Measurements from ENCODE around the gene AGMO.

Gene AGMO

GRCh38 chr7:15515252-15515651, 46.6 kb downstream of the AGMO start:
- TF ChIP-seq CTCF (IDR thresholded peaks at IDR 0.05): no peak
- H3K27ac ChIP-seq: no peak overlapping the region
- H3K36me3 ChIP-seq: no peaks in the 10 kb centered on the region
- no peaks in the 10 kb centered on the region for H3K9me3 ChIP-seq
- H3K4me3 ChIP-seq (ENCODE audit: low read depth in 1 of 2, low read length in 1 of 2): no peak overlapping the region
- H3K27me3 ChIP-seq: no peaks in the 10 kb centered on the region
- H3K4me1 ChIP-seq (ENCODE audit: control insufficient read depth in 1 of 2, insufficient read depth in 1 of 2, low read depth in 1 of 2, low read length in 1 of 2): no peaks in the 10 kb centered on the region

GRCh38 chr7:15508258-15508657, 53.6 kb downstream of the AGMO start:
- H3K9me3 ChIP-seq: no peaks in the 10 kb centered on the region
- H3K4me3 ChIP-seq (ENCODE audit: low read depth in 1 of 2, low read length in 1 of 2): no peak overlapping the region
- no peaks in the 10 kb centered on the region for H3K27me3 ChIP-seq
- H3K4me1 ChIP-seq (ENCODE audit: control insufficient read depth in 1 of 2, insufficient read depth in 1 of 2, low read depth in 1 of 2, low read length in 1 of 2): no peaks in the 10 kb centered on the region
- no peak overlapping the region for H3K27ac ChIP-seq
- no peaks in the 10 kb centered on the region for H3K36me3 ChIP-seq
- no peak for TF ChIP-seq CTCF (IDR thresholded peaks at IDR 0.05)

GRCh38 chr7:15507708-15508107, 54.1 kb downstream of the AGMO start:
- no peak overlapping the region for H3K27ac ChIP-seq
- H3K9me3 ChIP-seq: no peaks in the 10 kb centered on the region
- no peaks in the 10 kb centered on the region for H3K4me1 ChIP-seq (ENCODE audit: control insufficient read depth in 1 of 2, insufficient read depth in 1 of 2, low read depth in 1 of 2, low read length in 1 of 2)
- H3K36me3 ChIP-seq: no peaks in the 10 kb centered on the region
- no peak for TF ChIP-seq CTCF (IDR thresholded peaks at IDR 0.05)
- no peak overlapping the region for H3K4me3 ChIP-seq (ENCODE audit: low read depth in 1 of 2, low read length in 1 of 2)
- H3K27me3 ChIP-seq: no peaks in the 10 kb centered on the region

- Histone ChIP-seq H3K9me3 (no peaks in the 10 kb centered on the region), H3K4me1 (ENCODE audit: control insufficient read depth in 1 of 2, insufficient read depth in 1 of 2, low read depth in 1 of 2, low read length in 1 of 2) (no peaks in the 10 kb centered on the region), H3K27ac (no peak overlapping the region), H3K36me3 (no peaks in the 10 kb centered on the region), H3K4me3 (ENCODE audit: low read depth in 1 of 2, low read length in 1 of 2) (no peak overlapping the region), H3K27me3 (no peaks in the 10 kb centered on the region)
- TF ChIP-seq CTCF (IDR thresholded peaks at IDR 0.05): no peak
Observed at GRCh38 chr7:15507171-15507570, 54.6 kb downstream of the AGMO start.

GRCh38 chr7:15505761-15506160, 56.1 kb downstream of the AGMO start:
- TF ChIP-seq CTCF (IDR thresholded peaks at IDR 0.05): no peak
- no peak overlapping the region for H3K4me3 ChIP-seq (ENCODE audit: low read depth in 1 of 2, low read length in 1 of 2)
- no peak overlapping the region for H3K27ac ChIP-seq

GRCh38 chr7:15504351-15504750, 57.5 kb downstream of the AGMO start:
- no peaks in the 10 kb centered on the region for H3K9me3 ChIP-seq
- no peaks in the 10 kb centered on the region for H3K27me3 ChIP-seq
- TF ChIP-seq CTCF (IDR thresholded peaks at IDR 0.05): no peak
- no peak overlapping the region for H3K4me3 ChIP-seq (ENCODE audit: low read depth in 1 of 2, low read length in 1 of 2)
- H3K4me1 ChIP-seq (ENCODE audit: control insufficient read depth in 1 of 2, insufficient read depth in 1 of 2, low read depth in 1 of 2, low read length in 1 of 2): no peaks in the 10 kb centered on the region
- H3K27ac ChIP-seq: no peak overlapping the region
- no peaks in the 10 kb centered on the region for H3K36me3 ChIP-seq

More at GRCh38 chr7:15505761-15506160, 56.1 kb downstream of the AGMO start:
- Histone ChIP-seq H3K36me3 (no peaks in the 10 kb centered on the region), H3K9me3 (no peaks in the 10 kb centered on the region), H3K27me3 (no peaks in the 10 kb centered on the region), H3K4me1 (ENCODE audit: control insufficient read depth in 1 of 2, insufficient read depth in 1 of 2, low read depth in 1 of 2, low read length in 1 of 2) (no peaks in the 10 kb centered on the region)

Measured in neutrophil (primary cell).